GM19455 (cell line): Measurements from ENCODE around the gene TRABD2A.

Source experiments
- ATAC-seq: cut with Tn5 transposase; IDR thresholded peaks from one replicate; pipeline ENCODE4 v1.9.1; 2021; ENCODE audit not compliant: unreplicated experiment

The TRABD2A gene

GRCh38 chr2:84904717-84905174 is 23.9 kb upstream of the TRABD2A start:
- ATAC-seq = no peak

- ATAC-seq = no peak
Observed at GRCh38 chr2:84904151-84904550, 23.3 kb upstream of the TRABD2A start.

GRCh38 chr2:84902526-84902925 is 21.6 kb upstream of the TRABD2A start:
- no peak for ATAC-seq

- no peak for ATAC-seq
Observed at GRCh38 chr2:84901593-84902120, 20.8 kb upstream of the TRABD2A start.

GRCh38 chr2:84900971-84901370 is 20.1 kb upstream of the TRABD2A start:
- no peak for ATAC-seq

- ATAC-seq = no peak
Observed at GRCh38 chr2:84899304-84900204, 18.7 kb upstream of the TRABD2A start.

- ATAC-seq = no peak
Observed at GRCh38 chr2:84897773-84898172, 16.9 kb upstream of the TRABD2A start.

- ATAC-seq = no peak
Observed at GRCh38 chr2:84896567-84896966, 15.7 kb upstream of the TRABD2A start.

- no peak for ATAC-seq
Observed at GRCh38 chr2:84894758-84895520, 14.1 kb upstream of the TRABD2A start.

- no peak for ATAC-seq
Observed at GRCh38 chr2:84894131-84894586, 13.3 kb upstream of the TRABD2A start.

GRCh38 chr2:84891355-84892010 is 10.6 kb upstream of the TRABD2A start:
- ATAC-seq = no peak

- ATAC-seq = no peak
Observed at GRCh38 chr2:84889332-84889731, 8.4 kb upstream of the TRABD2A start.

- ATAC-seq = peak; percentile 92
Observed at GRCh38 chr2:84888401-84889276, 7.8 kb upstream of the TRABD2A start.

- ATAC-seq = no peak
Observed at GRCh38 chr2:84886791-84887190, 5.9 kb upstream of the TRABD2A start.

GRCh38 chr2:84885111-84885510 is 4.2 kb upstream of the TRABD2A start:
- no peak for ATAC-seq

- no peak for ATAC-seq
Observed at GRCh38 chr2:84884449-84884848, 3.6 kb upstream of the TRABD2A start.

GRCh38 chr2:84882775-84883550 is 2.1 kb upstream of the TRABD2A start:
- no peak for ATAC-seq

- no peak for ATAC-seq
Observed at GRCh38 chr2:84882414-84882738, 1.5 kb upstream of the TRABD2A start.

- ATAC-seq = peak; percentile 62
Observed at GRCh38 chr2:84881581-84882413, 913 bp upstream of the TRABD2A start.
